Lung (tissue), 12 donors: ENCODE results near the gene ST13. TPM values are rescaled to one million over a fixed set of nuclear protein-coding genes. Genes with fewer than 3 reads are reported as not detected.

Experiments
- ATAC-seq: fragments of 200-7000 bp; cut with Tn5 transposase; one replicate; pipeline ENCODE4 v1.9.1; 2020; ENCODE audit warnings: moderate number of reproducible peaks; ENCODE audit not compliant: insufficient read depth, low FRiP score
- DNase-seq, 3 donors: peaks; one replicate each; pipeline ENCODE4 v3.0.0-alpha.2; 2013 to 2017
- H3K27ac ChIP-seq, 2 donors: one replicate each; pipeline ENCODE4 v1.5.1; 2013; ENCODE audit warnings: mild to moderate bottlenecking in 2 of 2, moderate library complexity in 2 of 2, control low read depth in 1 of 2, inconsistent platforms in 1 of 2, low read depth in 1 of 2, low read length in 1 of 2
- H3K27me3 ChIP-seq, 3 donors: one replicate each; pipeline ENCODE4 v1.5.1; 2013; ENCODE audit warnings: low read length in 2 of 3; ENCODE audit not compliant: control insufficient read depth in 3 of 3, insufficient read depth in 3 of 3
- H3K36me3 ChIP-seq, 4 donors: one replicate each; pipeline ENCODE4 v1.5.1; 2013; ENCODE audit warnings: low read length in 4 of 4, mild to moderate bottlenecking in 1 of 4, moderate library complexity in 1 of 4; ENCODE audit not compliant: control insufficient read depth in 4 of 4, insufficient read depth in 4 of 4
- H3K4me1 ChIP-seq, 5 donors: one replicate each; pipeline ENCODE4 v1.5.1; 2013; ENCODE audit warnings: low read length in 5 of 5, mild to moderate bottlenecking in 2 of 5, moderate library complexity in 1 of 5; ENCODE audit not compliant: control insufficient read depth in 5 of 5, insufficient read depth in 5 of 5
- H3K4me3 ChIP-seq: one replicate; pipeline ENCODE4 v1.5.1; 2013; ENCODE audit warnings: mild to moderate bottlenecking, control low read depth, moderate library complexity
- H3K9ac ChIP-seq, 2 donors: one replicate each; pipeline ENCODE4 v1.5.1; 2013; ENCODE audit warnings: low read length in 2 of 2, control low read depth in 1 of 2; ENCODE audit not compliant: insufficient read depth in 1 of 2
- H3K9me3 ChIP-seq, 4 donors: one replicate each; pipeline ENCODE4 v1.5.1; 2013; ENCODE audit warnings: low read length in 3 of 4, mild to moderate bottlenecking in 1 of 4, moderate library complexity in 1 of 4; ENCODE audit not compliant: control insufficient read depth in 4 of 4, insufficient read depth in 3 of 4
- WGBS, 2 donors: extraction: QIAGEN DNeasy Blood & Tissue Kit; methylation state at CpG; one replicate each; pipeline ENCODE4 v1.1.7; 2013; 5-methylcytosine and 5-hydroxymethylcytosine counted together
- polyA plus RNA-seq, 2 donors: library from polyadenylated mRNA; stranded (reverse); fragments of 200-250 nt; gene quantifications; one replicate each; pipeline ENCODE4 v1.2.1, GENCODE V29; 2013
- total RNA-seq, 2 donors: library from RNA; depleted of rRNA in 1 of 2; stranded (reverse); fragments of >200 nt in 1 of 2; gene quantifications; one replicate each; pipeline ENCODE4 v1.2.1, GENCODE V29; 2014 to 2021
- TF ChIP-seq, protein P1 (sequence below): IDR thresholded peaks from 2 replicates; pipeline ENCODE4 v1.5.1; 2012; ENCODE audit warnings: mild to moderate bottlenecking; ENCODE audit errors: control extremely low read depth, extremely low read depth
- donor health status: control.
- donor health status: control.
- donor health status: Bipolar disorder and iron deficiency.
- donor health status: healthy.
- donor health status: DM: yes; HTN: yes; CAD: no.

The ST13 gene
- total and polyA plus RNA-seq, 4 donors, result 61.9 to 208 (median 132) TPM

DNA sequence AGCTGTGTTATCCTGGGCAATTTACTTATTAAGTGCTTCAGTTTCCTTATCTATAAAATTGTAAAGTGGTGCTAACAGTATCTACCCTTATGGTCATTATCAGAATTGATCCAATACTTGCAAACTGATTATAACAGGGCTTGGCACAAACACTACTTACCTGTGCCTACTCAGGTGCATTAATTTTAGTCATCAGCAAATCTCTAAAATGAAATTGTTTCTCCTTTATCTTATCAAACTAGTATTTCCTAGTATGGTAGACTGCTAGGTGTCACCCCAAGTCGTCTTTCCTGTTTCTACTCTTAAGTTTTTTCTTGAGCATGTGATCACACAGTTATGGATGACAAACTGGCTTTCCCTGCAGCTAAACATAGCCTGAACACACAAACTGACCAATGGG lies 33.0 kb downstream of the ST13 start:
- no peak for DNase-seq
- no peak for ATAC-seq
- peaks cover 1 to 15% (median 12%) of the 10 kb centered on the region in 4 donors for H3K36me3 ChIP-seq
- peaks cover 0 to 9% (median 0%) of the 10 kb centered on the region in 5 donors for H3K4me1 ChIP-seq
- no peak overlapping the region for H3K9ac ChIP-seq
- H3K4me3 ChIP-seq, result no peak overlapping the region
- no peaks in the 10 kb centered on the region for H3K27me3 ChIP-seq
- 68 to 76% methylated on average over 1 of the region's 1 CpG for WGBS, 2 donors
- H3K27ac ChIP-seq, result no peak overlapping the region
- no peaks in the 10 kb centered on the region for H3K9me3 ChIP-seq
- TF ChIP-seq, protein P1, sequence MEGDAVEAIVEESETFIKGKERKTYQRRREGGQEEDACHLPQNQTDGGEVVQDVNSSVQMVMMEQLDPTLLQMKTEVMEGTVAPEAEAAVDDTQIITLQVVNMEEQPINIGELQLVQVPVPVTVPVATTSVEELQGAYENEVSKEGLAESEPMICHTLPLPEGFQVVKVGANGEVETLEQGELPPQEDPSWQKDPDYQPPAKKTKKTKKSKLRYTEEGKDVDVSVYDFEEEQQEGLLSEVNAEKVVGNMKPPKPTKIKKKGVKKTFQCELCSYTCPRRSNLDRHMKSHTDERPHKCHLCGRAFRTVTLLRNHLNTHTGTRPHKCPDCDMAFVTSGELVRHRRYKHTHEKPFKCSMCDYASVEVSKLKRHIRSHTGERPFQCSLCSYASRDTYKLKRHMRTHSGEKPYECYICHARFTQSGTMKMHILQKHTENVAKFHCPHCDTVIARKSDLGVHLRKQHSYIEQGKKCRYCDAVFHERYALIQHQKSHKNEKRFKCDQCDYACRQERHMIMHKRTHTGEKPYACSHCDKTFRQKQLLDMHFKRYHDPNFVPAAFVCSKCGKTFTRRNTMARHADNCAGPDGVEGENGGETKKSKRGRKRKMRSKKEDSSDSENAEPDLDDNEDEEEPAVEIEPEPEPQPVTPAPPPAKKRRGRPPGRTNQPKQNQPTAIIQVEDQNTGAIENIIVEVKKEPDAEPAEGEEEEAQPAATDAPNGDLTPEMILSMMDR, result no peak

DNA sequence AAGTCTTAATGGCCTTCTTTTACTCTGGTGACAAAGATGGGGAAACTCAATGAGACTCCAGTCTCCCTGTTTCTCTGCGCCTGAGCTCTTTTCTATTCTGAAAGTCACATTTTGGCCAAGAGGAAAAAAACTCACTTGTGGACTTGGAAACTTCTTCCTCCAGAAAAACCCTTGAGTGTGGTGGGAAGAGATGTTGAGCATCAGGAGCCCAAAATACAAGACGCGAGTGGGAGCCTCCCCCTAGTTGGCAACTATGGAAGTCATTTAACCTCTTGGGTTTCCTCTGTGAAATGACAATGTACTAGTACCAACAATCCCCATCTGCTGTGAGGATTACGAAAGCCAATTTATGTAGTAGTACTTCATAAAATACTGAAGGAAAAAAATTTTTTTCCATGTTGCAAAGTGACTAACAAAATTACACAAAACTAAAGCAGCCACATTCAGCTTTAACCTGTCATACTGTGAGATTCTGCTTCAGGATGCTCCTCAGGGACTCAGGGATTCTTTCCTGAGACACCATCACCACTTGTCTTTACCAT lies 36.8 kb downstream of the ST13 start:
- DNase-seq (peak in 1 of 3 donors; percentile 75), ATAC-seq (peak; percentile 10)
- H3K27me3 ChIP-seq, result no peaks in the 10 kb centered on the region
- H3K36me3 ChIP-seq, result peaks cover 0 to 10% (median 10%) of the 10 kb centered on the region in 4 donors
- H3K4me1 ChIP-seq, result peaks cover 0 to 22% (median 13%) of the 10 kb centered on the region in 5 donors
- TF ChIP-seq, protein P1, result no peak
- H3K9ac ChIP-seq, result peak overlapping the region in 1 of 2 donors; percentile 34
- WGBS, 2 donors, result 2 to 4% methylated on average over 4 of the region's 4 CpGs
- peak overlapping the region; percentile 55 to 85 for H3K27ac ChIP-seq
- no peaks in the 10 kb centered on the region for H3K9me3 ChIP-seq
- peak overlapping the region; percentile 32 for H3K4me3 ChIP-seq

DNA sequence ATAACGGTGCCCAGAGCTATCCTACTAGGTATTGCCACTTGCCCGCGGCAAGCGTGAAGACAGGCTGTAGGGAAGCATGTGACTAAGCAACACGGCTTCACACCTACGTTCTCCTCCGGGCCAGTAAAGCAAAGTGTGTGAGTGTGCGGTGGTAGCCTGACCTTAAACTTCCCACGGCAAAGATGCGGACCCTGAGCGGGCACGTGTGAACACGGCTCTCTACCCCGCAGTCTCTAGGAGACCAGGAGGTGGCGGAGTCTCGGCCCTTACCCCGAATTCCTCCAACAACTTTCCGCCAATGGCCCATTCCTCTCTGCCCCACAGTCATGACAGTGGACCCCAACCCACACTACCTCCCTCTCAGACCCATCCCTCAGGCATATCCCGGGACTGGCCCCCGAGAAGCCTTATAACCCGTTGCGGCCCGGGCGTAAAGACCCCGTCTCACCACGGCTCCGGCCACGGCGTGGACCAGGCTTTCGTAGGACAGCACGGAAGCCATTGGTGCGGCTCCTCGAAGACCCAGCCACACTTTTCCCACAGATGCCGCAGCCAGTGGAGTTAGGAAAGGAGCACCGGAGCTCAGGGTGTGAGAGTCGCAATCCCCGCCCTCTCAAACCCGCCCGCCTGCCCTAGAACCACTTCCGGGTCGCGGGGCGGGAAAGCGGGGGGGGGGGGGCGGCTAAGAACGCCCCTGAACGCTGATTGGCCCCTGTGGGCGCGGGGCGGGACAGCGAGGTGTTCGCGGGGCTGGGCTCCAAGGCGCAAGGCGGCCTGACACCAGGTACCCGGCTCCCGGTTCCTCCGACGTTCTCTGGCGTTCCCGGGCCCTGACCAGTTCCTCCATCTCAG lies 37.5 kb downstream of the ST13 start, which contains the start of gene SLC25A17:
SLC25A17 (minus strand) TSS at position 600 of the 852 bp plus-strand sequence; CDS start at position 502, 98 bp downstream.
- TF ChIP-seq, protein P1, result no peak
- H3K27me3 ChIP-seq, result no peaks in the 10 kb centered on the region
- no peaks in the 10 kb centered on the region for H3K9me3 ChIP-seq
- peaks cover 0 to 10% (median 7%) of the 10 kb centered on the region in 4 donors for H3K36me3 ChIP-seq
- H3K4me1 ChIP-seq, result peaks cover 0 to 22% (median 13%) of the 10 kb centered on the region in 5 donors
- H3K27ac ChIP-seq, result peak within 1 kb of the TSS; percentile 73 to 85
- H3K9ac ChIP-seq, result peak within 1 kb of the TSS; percentile 66 to 77
- peak within 1 kb of the TSS; percentile 94 for H3K4me3 ChIP-seq
- 0% methylated on average over 46 to 61 of the region's 61 CpGs for WGBS, 2 donors
- ATAC-seq, result peak; percentile 96
- DNase-seq, result peak; percentile 90 to 93 (median 91)
